Endometrial microvascular endothelial cells (primary cell): ENCODE measurements around the gene SECTM1. TPM values are rescaled to one million over a fixed set of nuclear protein-coding genes. Genes with fewer than 3 reads are reported as not detected.

Source experiments
- in situ Hi-C: cut with HindIII; loops from 2 replicates; pipeline ENCODE4 v1.10.0; 2017; ENCODE audit warnings: low sequenced_read_pairs, low pct_unique_long_range_greater_than_20kb; ENCODE audit errors: inconsistent ontology term
- total RNA-seq: library from RNA; depleted of rRNA; stranded (reverse); fragments of >200 nt; gene quantifications from one replicate; pipeline ENCODE4 v1.2.3, GENCODE V29; 2015; ENCODE audit errors: inconsistent ontology term

SECTM1 gene
- total RNA-seq, 1 donor from 2014 or later: 8.0 TPM

GRCh38 chr17:82294064-82294773 lies 39.3 kb downstream of the SECTM1 start:
- in situ Hi-C loops: no loop called here

- in situ Hi-C loops: no loop called here
These were observed 41.1 kb downstream of the SECTM1 start for GRCh38 chr17:82292251-82293154.

GRCh38 chr17:82291582-82292250 lies 41.9 kb downstream of the SECTM1 start:
- in situ Hi-C loops: no loop called here

GRCh38 chr17:82287868-82288801 lies 45.4 kb downstream of the SECTM1 start:
- in situ Hi-C loops: no loop called here

- in situ Hi-C loops: no loop called here
These were observed 46.3 kb downstream of the SECTM1 start for GRCh38 chr17:82287013-82287867.

GRCh38 chr17:82285141-82285540 lies 48.4 kb downstream of the SECTM1 start:
- in situ Hi-C loops: no loop called here

GRCh38 chr17:82283208-82283749 lies 50.3 kb downstream of the SECTM1 start:
- in situ Hi-C loops: no loop called here

- in situ Hi-C loops: no loop called here
These were observed 51.0 kb downstream of the SECTM1 start for GRCh38 chr17:82282239-82283207.

- in situ Hi-C loops: no loop called here
These were observed 51.9 kb downstream of the SECTM1 start for GRCh38 chr17:82281502-82282238.

- in situ Hi-C loops: no loop called here
These were observed 52.5 kb downstream of the SECTM1 start for GRCh38 chr17:82281076-82281475.

- in situ Hi-C loops: no loop called here
These were observed 53.0 kb downstream of the SECTM1 start for GRCh38 chr17:82280537-82280936.

GRCh38 chr17:82278786-82279391 lies 54.7 kb downstream of the SECTM1 start:
- in situ Hi-C loops: no loop called here

- in situ Hi-C loops: no loop called here
These were observed 55.3 kb downstream of the SECTM1 start for GRCh38 chr17:82278308-82278707.

- in situ Hi-C loops: no loop called here
These were observed 55.7 kb downstream of the SECTM1 start for GRCh38 chr17:82277851-82278250.

- in situ Hi-C loops: no loop called here
These were observed 56.6 kb downstream of the SECTM1 start for GRCh38 chr17:82276938-82277337.
